ENCODE measurements around the gene CAMK1G. TPM values are rescaled to one million over a fixed set of nuclear protein-coding genes. Genes with fewer than 3 reads are reported as not detected.

CAMK1G gene
- total and polyA plus RNA-seq, 10 of the 15 experiments (the other 5 are each of a cell fraction or from before 2014, with no cell fraction given) = 0.18 to 0.20 TPM; not detected in 8

DNA sequence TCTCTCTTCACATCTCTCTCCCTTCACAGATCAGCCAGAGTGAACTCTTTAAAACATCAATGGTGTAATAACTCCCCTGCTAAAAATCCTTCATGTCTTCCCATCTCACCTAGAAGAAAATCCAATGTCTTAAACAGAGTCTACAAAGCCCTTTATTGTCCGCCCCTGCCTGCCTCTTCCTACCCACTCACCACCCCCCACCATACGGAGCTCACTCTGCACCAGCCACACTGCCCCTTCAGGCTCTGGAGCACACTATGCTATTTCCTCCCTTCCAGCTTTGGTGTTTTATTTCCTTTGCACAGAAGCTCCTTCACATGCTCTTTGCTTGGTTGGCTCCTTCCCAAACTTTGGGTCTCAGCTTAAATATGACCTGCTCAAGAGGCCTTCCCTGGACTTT lies 10.2 kb downstream of the CAMK1G start (continued):
- TF ChIP-seq RB1 (IDR thresholded peaks at IDR 0.05; ENCODE audit: borderline replicate concordance) (no peak), NKRF (conservative IDR thresholded peaks at IDR 0.05) (no peak), CHD4 (IDR thresholded peaks at IDR 0.05) (no peak), ZZZ3 (IDR thresholded peaks at IDR 0.05; ENCODE audit: control insufficient read depth, insufficient read length, low read depth) (no peak), BHLHE40 (IDR thresholded peaks at IDR 0.05; ENCODE audit: borderline replicate concordance in 1 of 2, low read depth in 2 of 2, low read length in 1 of 2) (no peak), NR2C2 (IDR thresholded peaks at IDR 0.05; ENCODE audit: borderline replicate concordance, control insufficient read depth, insufficient read length, low read depth) (no peak), ZBTB11 (CRISPR knock-in tag; IDR thresholded peaks at IDR 0.05) (no peak), ZBTB33 (IDR thresholded peaks at IDR 0.05) (no peak)
- TF ChIP-seq, protein P1, sequence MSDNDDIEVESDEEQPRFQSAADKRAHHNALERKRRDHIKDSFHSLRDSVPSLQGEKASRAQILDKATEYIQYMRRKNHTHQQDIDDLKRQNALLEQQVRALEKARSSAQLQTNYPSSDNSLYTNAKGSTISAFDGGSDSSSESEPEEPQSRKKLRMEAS (IDR thresholded peaks at IDR 0.05; ENCODE audit: low read depth, low read length) = no peak

All from GM12878 (cell line).